ENCODE measurements around the gene RNF130. TPM values are rescaled to one million over a fixed set of nuclear protein-coding genes. Genes with fewer than 3 reads are reported as not detected.
A peak's percentile ranks its signal among the peaks of the same experiment; 100 is the strongest.

Gene RNF130
- total and polyA plus RNA-seq, 2 of the 13 experiments (the other 11 are each of a cell fraction or from before 2014, with no cell fraction given): 28.2 to 28.3 TPM

- CTCF ChIA-PET (ENCODE audit: low intra/inter-chr PET ratio, low total read pairs): no interaction called here
- 0% methylated on average over 1 of the region's 8 CpGs for WGBS (ENCODE audit: low lambda C conversion rate)
- TF ChIP-seq NFIB (CRISPR knock-in tag; IDR thresholded peaks at IDR 0.05; ENCODE audit: borderline replicate concordance) (no peak), CSRNP2 (CRISPR knock-in tag; conservative IDR thresholded peaks at IDR 0.05; ENCODE audit: low read depth) (no peak), ZNF772 (CRISPR knock-in tag; IDR thresholded peaks at IDR 0.05) (no peak), GATAD1 (CRISPR knock-in tag; IDR thresholded peaks at IDR 0.05) (no peak), ZNF564 (CRISPR knock-in tag; IDR thresholded peaks at IDR 0.05) (peak; percentile 96)
- Histone ChIP-seq H3K4me2 (ENCODE audit: low read depth, low read length) (no peak overlapping the region), H3K27ac (ENCODE audit: extremely low read length, insufficient read depth, low read length) (no peak overlapping the region), H2AFZ (ENCODE audit: low read length) (no peak overlapping the region), H3K4me1 (ENCODE audit: insufficient read depth, low read length) (no peaks in the 10 kb centered on the region), H3K9me3 (ENCODE audit: low read length) (no peaks in the 10 kb centered on the region), H3K27me3 (ENCODE audit: control insufficient read depth in 1 of 2, insufficient read depth in 2 of 2, low read length in 2 of 2) (peaks cover 5 to 47% of the 10 kb centered on the region in 2 experiments; a peak in 3 of 5 replicates), H4K20me1 (ENCODE audit: insufficient read depth, low read length) (no peaks in the 10 kb centered on the region), H3K79me2 (ENCODE audit: insufficient read depth, low read length) (no peaks in the 10 kb centered on the region), H3K9ac (ENCODE audit: insufficient read depth, low read depth, low read length) (no peak overlapping the region), H3K36me3 (replicated peaks in 1 of 2; ENCODE audit: control insufficient read depth in 1 of 2, insufficient read depth in 2 of 2, low read length in 2 of 2) (no peaks in the 10 kb centered on the region), H3K4me3 (replicated peaks in 1 of 3; ENCODE audit: insufficient read depth in 1 of 3, low read depth in 2 of 3, low read length in 3 of 3) (no peak overlapping the region)
- FAIRE-seq: no peak
- ATAC-seq: no peak
- POLR2A ChIA-PET: no interaction called here
- no TSS peak for BruUV-seq (replicated peaks)
- in situ Hi-C loops (cut with HindIII; ENCODE audit: extremely low pct_ligation_motif_present, low pct_unique_long_range_greater_than_20kb) (loop anchor here (25.0 kb wide), 1 partner anchor 336 kb away; no protein-coding TSS in a partner anchor), intact Hi-C loops (cut with micrococcal nuclease; ENCODE audit: unreplicated experiment) (no loop called here)
- DNase-seq (ENCODE audit: low spot score): no peak
Observed at GRCh38 chr5:180098526-180098925, 27.0 kb upstream of the RNF130 start.

- BruUV-seq (replicated peaks): no TSS peak
- intact Hi-C loops (cut with micrococcal nuclease; ENCODE audit: unreplicated experiment): no loop called here
- TF ChIP-seq TERF1 (CRISPR knock-in tag; IDR thresholded peaks at IDR 0.05) (no peak), MLLT10 (CRISPR knock-in tag; IDR thresholded peaks at IDR 0.05) (no peak), SP1 (IDR thresholded peaks at IDR 0.05) (no peak), SP1 (CRISPR knock-in tag; IDR thresholded peaks at IDR 0.05) (no peak), NCOA1 (CRISPR knock-in tag; IDR thresholded peaks at IDR 0.05) (no peak), RFX5 (IDR thresholded peaks at IDR 0.05; ENCODE audit: low read depth, low read length) (no peak), ZNF207 (IDR thresholded peaks at IDR 0.05; ENCODE audit: borderline replicate concordance) (no peak), ZBTB33 (CRISPR knock-in tag; IDR thresholded peaks at IDR 0.05) (no peak), FOXP4 (CRISPR knock-in tag; IDR thresholded peaks at IDR 0.05) (no peak)
Observed at GRCh38 chr5:180097926-180098325, 26.4 kb upstream of the RNF130 start.

More at GRCh38 chr5:180097926-180098325, 26.4 kb upstream of the RNF130 start:
- no peaks in the 10 kb centered on the region for H3K36me3 ChIP-seq (replicated peaks in 1 of 2; ENCODE audit: control insufficient read depth in 1 of 2, insufficient read depth in 2 of 2, low read length in 2 of 2)
- DNase-seq (ENCODE audit: low spot score): no peak
- ChIA-PET POLR2A (no interaction called here), CTCF (ENCODE audit: low intra/inter-chr PET ratio, low total read pairs) (no interaction called here)
- H3K4me2 ChIP-seq (ENCODE audit: low read depth, low read length): no peak overlapping the region
- no peak overlapping the region for H3K27ac ChIP-seq (ENCODE audit: extremely low read length, insufficient read depth, low read length)
- no peaks in the 10 kb centered on the region for H3K79me2 ChIP-seq (ENCODE audit: insufficient read depth, low read length)
- no peak for FAIRE-seq
- H3K4me1 ChIP-seq (ENCODE audit: insufficient read depth, low read length): no peaks in the 10 kb centered on the region
- H4K20me1 ChIP-seq (ENCODE audit: insufficient read depth, low read length): no peaks in the 10 kb centered on the region
- no peak overlapping the region for H2AFZ ChIP-seq (ENCODE audit: low read length)
- ATAC-seq: no peak
- H3K9me3 ChIP-seq (ENCODE audit: low read length): no peaks in the 10 kb centered on the region
- in situ Hi-C loops (cut with HindIII; ENCODE audit: extremely low pct_ligation_motif_present, low pct_unique_long_range_greater_than_20kb): loop anchor here (25.0 kb wide), 1 partner anchor 336 kb away; no protein-coding TSS in a partner anchor
- WGBS (ENCODE audit: low lambda C conversion rate): 33% methylated on average over 1 of the region's 5 CpGs
- no peak overlapping the region for H3K4me3 ChIP-seq (replicated peaks in 1 of 3; ENCODE audit: insufficient read depth in 1 of 3, low read depth in 2 of 3, low read length in 3 of 3)
- H3K27me3 ChIP-seq (ENCODE audit: control insufficient read depth in 1 of 2, insufficient read depth in 2 of 2, low read length in 2 of 2): peaks cover 5 to 44% of the 10 kb centered on the region in 2 experiments; a peak in 3 of 5 replicates
- H3K9ac ChIP-seq (ENCODE audit: insufficient read depth, low read depth, low read length): no peak overlapping the region
